D721Med (cell line): ENCODE measurements around the gene PRSS12.
"Not testable (repeated sequence)": the region's sequence is repeated elsewhere in the genome, so short reads cannot be mapped to it uniquely, and the experiment has no call there.

Experiments
- DNase-seq: peaks from one replicate; pipeline ENCODE4 v3.0.0; 2011; ENCODE audit warnings: low spot score; ENCODE audit not compliant: insufficient read length
- FAIRE-seq: peaks from 2 replicates; lab custom pipeline; 2011; peaks lifted over from hg19 to GRCh38; lab: Jason Lieb, UNC
- CTCF ChIP-seq: IDR thresholded peaks from 2 replicates; pipeline ENCODE4 v1.5.1; 2012; ENCODE audit warnings: mild to moderate bottlenecking, control low read depth; ENCODE audit not compliant: insufficient read depth; ENCODE audit errors: missing control alignments

Gene PRSS12

GRCh38 chr4:118322831-118323502, 29.8 kb downstream of the PRSS12 start:
- FAIRE-seq = no peak
- no peak for TF ChIP-seq CTCF

GRCh38 chr4:118318931-118319330, 33.9 kb downstream of the PRSS12 start:
- TF ChIP-seq CTCF = no peak
- DNase-seq (no peak), FAIRE-seq (no peak)

More at GRCh38 chr4:118322831-118323502, 29.8 kb downstream of the PRSS12 start:
- no peak for DNase-seq

- no peak for TF ChIP-seq CTCF
- DNase-seq = no peak
- FAIRE-seq = no peak
Measured at GRCh38 chr4:118317691-118318090, 35.1 kb downstream of the PRSS12 start.

- FAIRE-seq = no peak
- DNase-seq = no peak
- TF ChIP-seq CTCF = no peak
Measured at GRCh38 chr4:118314221-118314620, 38.6 kb downstream of the PRSS12 start.

GRCh38 chr4:118313098-118313497, 39.7 kb downstream of the PRSS12 start:
- FAIRE-seq = peak; percentile 48
- TF ChIP-seq CTCF = no peak
- no peak for DNase-seq

- TF ChIP-seq CTCF = no peak
Measured at GRCh38 chr4:118308306-118309030, 44.3 kb downstream of the PRSS12 start.

GRCh38 chr4:118307643-118308042, 45.2 kb downstream of the PRSS12 start:
- DNase-seq = no peak
- TF ChIP-seq CTCF = no peak
- FAIRE-seq = no peak

More at GRCh38 chr4:118308306-118309030, 44.3 kb downstream of the PRSS12 start:
- FAIRE-seq (no peak), DNase-seq (no peak)

GRCh38 chr4:118299619-118300018, 53.2 kb downstream of the PRSS12 start:
- DNase-seq, FAIRE-seq: not testable (repeated sequence)
